OCI-LY7 (cell line): ENCODE results near the gene AUP1. TPM values are rescaled to one million over a fixed set of nuclear protein-coding genes. Genes with fewer than 3 reads are reported as not detected.

Experiments used
- BruUV-seq: library from RNA; stranded (reverse); fragments of 400-500 nt; replicated peaks from 2 replicates; lab custom pipeline; 2021; lab: Mats Ljungman, UMichigan
- CTCF ChIA-PET: fragments of 300-600 bp; sonication (Branson Sonifier 250); formaldehyde crosslinking; loops from one replicate; lab custom pipeline; 2022; ENCODE audit warnings: antibody characterized with exemption; ENCODE audit not compliant: unreplicated experiment; lab: Charles Lee
- POLR2A ChIA-PET: fragments of 300-600 bp; sonication (Branson Sonifier 250); formaldehyde crosslinking; loops from one replicate; lab custom pipeline; 2022; ENCODE audit warnings: antibody characterized with exemption; lab: Charles Lee
- DNase-seq: peaks from one replicate; pipeline ENCODE4 v3.0.0-alpha.2; 2015; ENCODE audit warnings: low spot score
- H2AFZ ChIP-seq: fragments of 200-600 bp; sonication (generic), shearing (Covaris generic); 2 replicates; pipeline ENCODE4 v1.6.1; 2014; ENCODE audit warnings: mild to moderate bottlenecking, antibody characterized with exemption, low read length, moderate library complexity
- H3K27ac ChIP-seq: fragments of 200-600 bp; sonication (generic); 2 replicates; pipeline ENCODE4 v1.5.1; 2014; ENCODE audit warnings: mixed run types, low read depth, mild to moderate bottlenecking, moderate library complexity, low read length, inconsistent platforms; ENCODE audit not compliant: poor library complexity, severe bottlenecking
- H3K36me3 ChIP-seq: fragments of 200-600 bp; sonication (generic); 2 replicates; pipeline ENCODE4 v1.6.1; 2014; ENCODE audit warnings: mild to moderate bottlenecking, antibody characterized with exemption, low read length, moderate library complexity, mixed read lengths; ENCODE audit not compliant: insufficient read depth
- H3K4me1 ChIP-seq: fragments of 200-600 bp; sonication (generic); 2 replicates; pipeline ENCODE4 v1.5.1; 2014; ENCODE audit warnings: mild to moderate bottlenecking, low read length; ENCODE audit not compliant: insufficient read depth, poor library complexity, severe bottlenecking
- H3K4me2 ChIP-seq: fragments of 200-600 bp; sonication (generic); 2 replicates; pipeline ENCODE4 v1.6.1; 2014; ENCODE audit warnings: mild to moderate bottlenecking, low read length
- H3K4me3 ChIP-seq: fragments of 200-600 bp; sonication (generic); 2 replicates; pipeline ENCODE4 v1.5.1; 2014; ENCODE audit warnings: mild to moderate bottlenecking, low read depth, low read length; ENCODE audit not compliant: poor library complexity, severe bottlenecking
- H3K79me2 ChIP-seq: fragments of 200-600 bp; sonication (generic); 2 replicates; pipeline ENCODE4 v1.6.1; 2016; ENCODE audit warnings: low read depth, mild to moderate bottlenecking, low read length, moderate library complexity, mixed read lengths; ENCODE audit not compliant: insufficient read depth
- H3K9me2 ChIP-seq: fragments of 200-600 bp; sonication (generic); 2 replicates; pipeline ENCODE4 v1.6.1; 2016; ENCODE audit warnings: mild to moderate bottlenecking, low read length, mixed read lengths; ENCODE audit not compliant: insufficient read depth
- H3K9me3 ChIP-seq: fragments of 200-600 bp; sonication (generic); 2 replicates; pipeline ENCODE4 v1.6.1; 2014; ENCODE audit warnings: mild to moderate bottlenecking, mixed run types, low read length, mixed read lengths
- H4K20me1 ChIP-seq: fragments of 200-600 bp; sonication (generic); 2 replicates; pipeline ENCODE4 v1.6.1; 2014; ENCODE audit warnings: mild to moderate bottlenecking, antibody characterized with exemption, low read length, moderate library complexity, mixed read lengths; ENCODE audit not compliant: insufficient read depth
- EZH2phosphoT487 ChIP-seq: fragments of 200-600 bp; sonication (generic); IDR thresholded peaks from 2 replicates; pipeline ENCODE4 v1.6.1; 2018; ENCODE audit warnings: low read depth, borderline replicate concordance, mild to moderate bottlenecking, mixed run types, antibody characterized with exemption, low read length, moderate library complexity, mixed read lengths
- intact Hi-C: fragments of 100-400 bp; cut with micrococcal nuclease; formaldehyde crosslinking; loops from one replicate; pipeline ENCODE4 v1.10.0; 2022; ENCODE audit not compliant: unreplicated experiment
- total RNA-seq, 2 experiments: library from RNA; depleted of rRNA in 1 of 2; stranded (reverse); fragments of >200 nt in 1 of 2; shearing (Covaris generic) in 1 of 2; gene quantifications; 2 replicates each; pipeline ENCODE4 v1.2.3, GENCODE V29; 2014 to 2022
- TF ChIP-seq, protein P1 (sequence below): fragments of 200-600 bp; sonication (generic); conservative IDR thresholded peaks from 2 replicates; pipeline ENCODE4 v1.5.1; 2014; ENCODE audit warnings: mild to moderate bottlenecking, antibody characterized with exemption, low read length, moderate library complexity, mixed read lengths

AUP1 gene
- total RNA-seq, 2 experiments from 2014 or later, result 121 to 188 TPM

DNA sequence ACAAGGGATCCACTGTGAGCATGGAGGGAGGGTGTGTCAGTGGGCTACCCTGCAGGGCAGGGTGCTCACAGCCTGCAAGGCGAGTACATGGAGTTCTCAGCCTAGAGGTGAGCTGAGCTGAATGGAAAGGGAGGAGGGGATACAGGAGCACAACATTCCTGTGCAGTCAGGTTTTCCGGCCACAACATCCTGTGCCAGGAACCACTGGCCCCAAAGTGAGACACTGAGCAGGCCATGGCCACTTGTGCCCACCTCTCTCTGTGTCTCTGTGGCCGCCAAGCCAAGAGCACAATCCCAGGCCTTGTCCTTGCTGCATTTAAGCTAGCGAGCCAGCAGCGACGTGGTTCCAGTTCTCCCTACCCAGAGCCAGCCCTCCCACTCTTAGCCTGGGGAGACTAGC lies 31.1 kb upstream of the AUP1 start:
- Histone ChIP-seq H3K9me2 (no peaks in the 10 kb centered on the region), H3K4me2 (no peak overlapping the region), H3K4me3 (no peak overlapping the region), H3K4me1 (no peaks in the 10 kb centered on the region), H3K36me3 (no peaks in the 10 kb centered on the region), H3K9me3 (no peaks in the 10 kb centered on the region), H3K79me2 (no peaks in the 10 kb centered on the region), H4K20me1 (no peaks in the 10 kb centered on the region), H2AFZ (no peak overlapping the region), H3K27ac (no peak overlapping the region)
- TF ChIP-seq EZH2phosphoT487, result no peak
- TF ChIP-seq, protein P1, sequence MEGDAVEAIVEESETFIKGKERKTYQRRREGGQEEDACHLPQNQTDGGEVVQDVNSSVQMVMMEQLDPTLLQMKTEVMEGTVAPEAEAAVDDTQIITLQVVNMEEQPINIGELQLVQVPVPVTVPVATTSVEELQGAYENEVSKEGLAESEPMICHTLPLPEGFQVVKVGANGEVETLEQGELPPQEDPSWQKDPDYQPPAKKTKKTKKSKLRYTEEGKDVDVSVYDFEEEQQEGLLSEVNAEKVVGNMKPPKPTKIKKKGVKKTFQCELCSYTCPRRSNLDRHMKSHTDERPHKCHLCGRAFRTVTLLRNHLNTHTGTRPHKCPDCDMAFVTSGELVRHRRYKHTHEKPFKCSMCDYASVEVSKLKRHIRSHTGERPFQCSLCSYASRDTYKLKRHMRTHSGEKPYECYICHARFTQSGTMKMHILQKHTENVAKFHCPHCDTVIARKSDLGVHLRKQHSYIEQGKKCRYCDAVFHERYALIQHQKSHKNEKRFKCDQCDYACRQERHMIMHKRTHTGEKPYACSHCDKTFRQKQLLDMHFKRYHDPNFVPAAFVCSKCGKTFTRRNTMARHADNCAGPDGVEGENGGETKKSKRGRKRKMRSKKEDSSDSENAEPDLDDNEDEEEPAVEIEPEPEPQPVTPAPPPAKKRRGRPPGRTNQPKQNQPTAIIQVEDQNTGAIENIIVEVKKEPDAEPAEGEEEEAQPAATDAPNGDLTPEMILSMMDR, result no peak
- CTCF ChIA-PET, result no interaction called here
- POLR2A ChIA-PET, result no interaction called here
- intact Hi-C loops, result no loop called here
- no TSS peak for BruUV-seq
- no peak for DNase-seq

GRCh38 chr2:74559912-74560311 lies 30.4 kb upstream of the AUP1 start:
- no peak overlapping the region for H3K4me3 ChIP-seq
- no peaks in the 10 kb centered on the region for H3K79me2 ChIP-seq
- no peak for DNase-seq
- no peaks in the 10 kb centered on the region for H3K9me3 ChIP-seq
- POLR2A ChIA-PET, result no interaction called here
- CTCF ChIA-PET, result no interaction called here
- H3K27ac ChIP-seq, result no peak overlapping the region
- H3K4me2 ChIP-seq, result no peak overlapping the region
- no TSS peak for BruUV-seq
- H3K4me1 ChIP-seq, result peaks cover 6% of the 10 kb centered on the region
- no peaks in the 10 kb centered on the region for H3K36me3 ChIP-seq
- H2AFZ ChIP-seq, result no peak overlapping the region
- H3K9me2 ChIP-seq, result no peaks in the 10 kb centered on the region
- intact Hi-C loops, result no loop called here
- TF ChIP-seq, protein P1, result no peak
- TF ChIP-seq EZH2phosphoT487, result no peak
- H4K20me1 ChIP-seq, result no peaks in the 10 kb centered on the region

DNA sequence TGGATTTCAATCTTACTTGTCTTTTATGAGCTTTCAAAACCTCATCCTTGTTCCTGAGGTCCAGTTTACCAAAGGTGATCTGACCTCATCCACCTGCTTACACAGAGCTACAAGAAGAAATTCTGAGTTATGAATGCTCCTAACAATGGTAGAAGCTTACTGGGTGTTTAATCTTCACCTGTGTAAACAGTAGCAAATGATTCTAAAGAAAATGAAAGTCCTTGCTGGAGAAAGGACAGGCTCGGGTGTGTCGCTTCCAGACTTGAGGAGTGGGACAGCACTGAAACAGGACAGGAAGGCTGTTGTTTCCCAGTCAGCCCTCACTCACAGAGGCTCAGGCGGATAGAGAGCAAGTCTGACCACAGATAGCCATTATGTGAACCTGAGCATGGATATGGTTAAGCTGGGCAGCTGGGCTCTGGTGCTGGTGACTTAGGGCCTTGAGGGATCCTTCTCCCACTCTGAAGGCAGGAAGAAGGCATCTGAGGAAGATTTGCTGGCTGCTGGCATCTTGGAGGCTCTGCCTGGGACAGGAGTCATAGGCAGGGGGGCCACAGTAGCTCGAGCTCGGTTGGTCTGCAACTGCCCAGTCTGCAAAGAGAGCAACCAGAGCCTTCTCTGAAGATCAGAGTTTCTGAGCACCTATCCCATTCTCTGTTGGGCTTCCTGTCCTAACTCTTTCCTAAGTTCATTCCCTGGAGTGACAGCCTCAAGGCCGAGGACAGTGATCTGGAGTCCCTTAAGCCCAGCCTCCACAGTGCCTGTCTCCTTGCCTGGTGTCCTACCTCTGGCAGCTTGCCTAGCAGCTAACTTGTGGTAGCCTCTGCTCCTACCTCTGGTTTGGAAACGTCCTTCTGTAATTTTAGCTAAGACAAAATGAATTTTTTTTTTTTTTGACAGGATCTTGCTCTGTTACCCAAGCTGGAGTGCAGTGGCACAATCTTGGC lies 29.1 kb upstream of the AUP1 start:
- POLR2A ChIA-PET, result interaction anchor here (0.9 kb wide), 1 partner anchor 12 kb away, joined by 5 read pairs; no protein-coding TSS in a partner anchor

More for the DNA sequence above, 29.1 kb upstream of the AUP1 start:
- BruUV-seq, result no TSS peak
- CTCF ChIA-PET, result interaction anchor here (0.6 to 0.7 kb wide), 3 partner anchors 27 to 292 kb away, joined by 3 to 4 read pairs (median 3); no protein-coding TSS in a partner anchor
- Histone ChIP-seq H3K4me3 (no peak overlapping the region), H3K36me3 (no peaks in the 10 kb centered on the region), H3K9me3 (no peaks in the 10 kb centered on the region), H3K79me2 (no peaks in the 10 kb centered on the region), H2AFZ (no peak overlapping the region), H3K27ac (no peak overlapping the region), H4K20me1 (no peaks in the 10 kb centered on the region), H3K4me1 (peaks cover 10% of the 10 kb centered on the region), H3K4me2 (no peak overlapping the region), H3K9me2 (no peaks in the 10 kb centered on the region)
- no peak for TF ChIP-seq EZH2phosphoT487
- TF ChIP-seq, protein P1, result no peak
- intact Hi-C loops, result no loop called here
- no peak for DNase-seq
